GM12892 (cell line): ENCODE results near the gene RBM18.

Experiments
- DNase-seq: peaks from one replicate; pipeline ENCODE4 v3.0.0; 2011; ENCODE audit not compliant: insufficient read length
- FAIRE-seq: peaks from 2 replicates; lab custom pipeline; 2011; peaks lifted over from hg19 to GRCh38; lab: Jason Lieb, UNC
- POLR2A ChIP-seq: IDR thresholded peaks from 2 replicates; pipeline ENCODE4 v1.6.1; 2011; ENCODE audit warnings: low read depth, low read length, control low read depth
- POLR2AphosphoS5 ChIP-seq: IDR thresholded peaks from 2 replicates; pipeline ENCODE4 v1.6.1; 2011; ENCODE audit warnings: low read depth, low read length, control low read depth
- TAF1 ChIP-seq: IDR thresholded peaks from 2 replicates; pipeline ENCODE4 v1.6.1; 2011; ENCODE audit warnings: low read depth, mild to moderate bottlenecking, control low read depth, low read length, borderline replicate concordance

RBM18 gene

GRCh38 chr9:122192261-122192875, 72.3 kb downstream of the RBM18 start:
- no peak for TF ChIP-seq TAF1
- TF ChIP-seq POLR2A = no peak
- TF ChIP-seq POLR2AphosphoS5 = no peak
- no peak for DNase-seq
- FAIRE-seq = no peak

- DNase-seq (no peak), FAIRE-seq (no peak)
These were observed 73.1 kb downstream of the RBM18 start for GRCh38 chr9:122191584-122191983.

GRCh38 chr9:122190597-122191381, 73.9 kb downstream of the RBM18 start:
- DNase-seq = no peak
- no peak for FAIRE-seq
- TF ChIP-seq POLR2AphosphoS5 (no peak), POLR2A (no peak), TAF1 (no peak)

More at GRCh38 chr9:122191584-122191983, 73.1 kb downstream of the RBM18 start:
- TF ChIP-seq POLR2AphosphoS5 (no peak), POLR2A (no peak), TAF1 (no peak)

GRCh38 chr9:122188369-122188768, 76.3 kb downstream of the RBM18 start:
- no peak for TF ChIP-seq TAF1
- no peak for TF ChIP-seq POLR2A
- TF ChIP-seq POLR2AphosphoS5 = no peak
- no peak for FAIRE-seq
- DNase-seq = no peak
